PC-9 (cell line): ENCODE results near the gene AXIN2. TPM values are rescaled to one million over a fixed set of nuclear protein-coding genes. Genes with fewer than 3 reads are reported as not detected.

Source experiments
- BruUV-seq: library from RNA; stranded (reverse); fragments of 400-500 nt; replicated peaks from 2 replicates; lab custom pipeline; 2021; lab: Mats Ljungman, UMichigan
- CTCF ChIA-PET: fragments of 300-600 bp; sonication (Branson Sonifier 250); formaldehyde crosslinking; loops from one replicate; lab custom pipeline; 2022; ENCODE audit warnings: antibody characterized with exemption; lab: Charles Lee
- POLR2A ChIA-PET: fragments of 300-600 bp; sonication (Branson Sonifier 250); formaldehyde crosslinking; loops from one replicate; lab custom pipeline; 2022; ENCODE audit warnings: antibody characterized with exemption; ENCODE audit not compliant: unreplicated experiment; lab: Charles Lee
- DNase-seq, 2 experiments: peaks; one replicate each; pipeline versions ENCODE4 v3.0.0 to v3.0.0-alpha.2; 2015 to 2022; ENCODE audit warnings: mixed read lengths in 1 of 2
- H2AFZ ChIP-seq: fragments of 200-600 bp; sonication (generic); 2 replicates; pipeline ENCODE4 v1.8.1; 2017; ENCODE audit warnings: antibody characterized with exemption
- H3F3A ChIP-seq: fragments of 200-600 bp; sonication (generic); 2 replicates; pipeline ENCODE4 v1.8.1; 2017; ENCODE audit warnings: antibody characterized with exemption, mild to moderate bottlenecking, low read depth; ENCODE audit not compliant: insufficient read depth
- H3K27ac ChIP-seq: fragments of 200-600 bp; sonication (generic); 2 replicates; pipeline ENCODE4 v1.6.1; 2016; ENCODE audit warnings: mixed run types
- H3K27me3 ChIP-seq: fragments of 200-600 bp; sonication (generic); 2 replicates; pipeline ENCODE4 v1.6.1; 2016; ENCODE audit warnings: low read depth, mixed run types; ENCODE audit not compliant: insufficient read depth
- H3K36me3 ChIP-seq: fragments of 200-600 bp; sonication (generic); 2 replicates; pipeline ENCODE4 v1.6.1; 2016; ENCODE audit warnings: low read depth, mixed run types
- H3K4me1 ChIP-seq: fragments of 200-600 bp; sonication (generic); replicated peaks from 2 replicates; pipeline ENCODE4 v1.6.1; 2016; ENCODE audit warnings: mixed run types; ENCODE audit not compliant: insufficient read depth
- H3K4me2 ChIP-seq: fragments of 200-600 bp; sonication (generic); 2 replicates; pipeline ENCODE4 v1.6.1; 2017; ENCODE audit warnings: mixed run types
- H3K4me3 ChIP-seq: fragments of 200-600 bp; sonication (generic); 2 replicates; pipeline ENCODE4 v1.6.1; 2016; ENCODE audit warnings: mixed run types
- H3K79me2 ChIP-seq: fragments of 200-600 bp; sonication (generic); 2 replicates; pipeline ENCODE4 v1.6.1; 2017; ENCODE audit warnings: low read depth, mixed run types
- H3K9me2 ChIP-seq: fragments of 200-600 bp; sonication (generic); 2 replicates; pipeline ENCODE4 v1.8.1; 2017; ENCODE audit warnings: mild to moderate bottlenecking; ENCODE audit not compliant: insufficient read depth
- H3K9me3 ChIP-seq: fragments of 200-600 bp; sonication (generic); 2 replicates; pipeline ENCODE4 v1.8.1; 2016; ENCODE audit warnings: low read depth; ENCODE audit not compliant: insufficient read depth
- H4K20me1 ChIP-seq: fragments of 200-600 bp; sonication (generic); 2 replicates; pipeline ENCODE4 v1.8.1; 2017; ENCODE audit not compliant: insufficient read depth
- EZH2 ChIP-seq: fragments of 200-600 bp; sonication (generic); IDR thresholded peaks from 2 replicates; pipeline ENCODE4 v1.8.0; 2017; ENCODE audit warnings: antibody characterized with exemption, low read depth
- intact Hi-C: fragments of 100-400 bp; cut with micrococcal nuclease; formaldehyde crosslinking; loops from one replicate; pipeline ENCODE4 v1.10.0; 2022; ENCODE audit not compliant: unreplicated experiment
- total RNA-seq: library from RNA; stranded (reverse); gene quantifications from 2 replicates; pipeline ENCODE4 v1.2.3, GENCODE V29; 2021
- TF ChIP-seq, protein P1 (sequence below): fragments of 200-600 bp; sonication (generic); conservative IDR thresholded peaks from 2 replicates; pipeline ENCODE4 v1.6.1; 2017; ENCODE audit warnings: mixed run types, antibody characterized with exemption, mild to moderate bottlenecking, moderate library complexity

Gene AXIN2
- total RNA-seq, 1 experiment from 2014 or later, result 0.24 TPM

DNA sequence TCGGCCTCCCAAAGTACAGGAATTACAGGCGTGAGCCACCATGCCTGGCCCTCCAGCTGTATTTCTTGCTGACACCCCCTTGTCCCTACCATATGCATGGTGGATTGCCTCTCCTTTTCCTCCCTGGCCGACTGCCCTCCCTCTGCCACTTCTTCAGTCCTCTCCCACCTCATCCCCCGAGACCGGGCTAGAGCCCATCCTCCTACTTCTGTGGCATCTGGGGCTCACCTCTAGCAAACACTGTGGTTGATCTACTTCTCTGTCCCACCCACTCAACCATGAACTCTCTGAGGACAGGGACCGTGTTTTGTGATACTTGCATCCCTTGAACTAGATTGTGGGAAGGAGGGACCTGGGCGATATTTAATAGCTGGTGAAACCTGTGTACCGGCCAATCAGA is 7.5 kb upstream of the AXIN2 start:
- no peaks in the 10 kb centered on the region for H3K27me3 ChIP-seq
- H3K4me1 ChIP-seq, result peaks cover 1% of the 10 kb centered on the region; the same call in 1 of the 2 replicates
- H3K9me3 ChIP-seq, result no peaks in the 10 kb centered on the region
- POLR2A ChIA-PET, result no interaction called here
- H3F3A ChIP-seq, result no peaks in the 10 kb centered on the region
- H3K4me3 ChIP-seq, result no peak overlapping the region
- no peak for DNase-seq
- no TSS peak for BruUV-seq
- no peak overlapping the region for H3K4me2 ChIP-seq
- CTCF ChIA-PET, result no interaction called here
- intact Hi-C loops, result no loop called here
- no peak overlapping the region for H2AFZ ChIP-seq
- no peak overlapping the region for H3K27ac ChIP-seq
- no peaks in the 10 kb centered on the region for H3K36me3 ChIP-seq
- H4K20me1 ChIP-seq, result no peaks in the 10 kb centered on the region
- no peak for TF ChIP-seq EZH2
- TF ChIP-seq, protein P1, sequence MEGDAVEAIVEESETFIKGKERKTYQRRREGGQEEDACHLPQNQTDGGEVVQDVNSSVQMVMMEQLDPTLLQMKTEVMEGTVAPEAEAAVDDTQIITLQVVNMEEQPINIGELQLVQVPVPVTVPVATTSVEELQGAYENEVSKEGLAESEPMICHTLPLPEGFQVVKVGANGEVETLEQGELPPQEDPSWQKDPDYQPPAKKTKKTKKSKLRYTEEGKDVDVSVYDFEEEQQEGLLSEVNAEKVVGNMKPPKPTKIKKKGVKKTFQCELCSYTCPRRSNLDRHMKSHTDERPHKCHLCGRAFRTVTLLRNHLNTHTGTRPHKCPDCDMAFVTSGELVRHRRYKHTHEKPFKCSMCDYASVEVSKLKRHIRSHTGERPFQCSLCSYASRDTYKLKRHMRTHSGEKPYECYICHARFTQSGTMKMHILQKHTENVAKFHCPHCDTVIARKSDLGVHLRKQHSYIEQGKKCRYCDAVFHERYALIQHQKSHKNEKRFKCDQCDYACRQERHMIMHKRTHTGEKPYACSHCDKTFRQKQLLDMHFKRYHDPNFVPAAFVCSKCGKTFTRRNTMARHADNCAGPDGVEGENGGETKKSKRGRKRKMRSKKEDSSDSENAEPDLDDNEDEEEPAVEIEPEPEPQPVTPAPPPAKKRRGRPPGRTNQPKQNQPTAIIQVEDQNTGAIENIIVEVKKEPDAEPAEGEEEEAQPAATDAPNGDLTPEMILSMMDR, result no peak
- no peaks in the 10 kb centered on the region for H3K9me2 ChIP-seq
- no peaks in the 10 kb centered on the region for H3K79me2 ChIP-seq

DNA sequence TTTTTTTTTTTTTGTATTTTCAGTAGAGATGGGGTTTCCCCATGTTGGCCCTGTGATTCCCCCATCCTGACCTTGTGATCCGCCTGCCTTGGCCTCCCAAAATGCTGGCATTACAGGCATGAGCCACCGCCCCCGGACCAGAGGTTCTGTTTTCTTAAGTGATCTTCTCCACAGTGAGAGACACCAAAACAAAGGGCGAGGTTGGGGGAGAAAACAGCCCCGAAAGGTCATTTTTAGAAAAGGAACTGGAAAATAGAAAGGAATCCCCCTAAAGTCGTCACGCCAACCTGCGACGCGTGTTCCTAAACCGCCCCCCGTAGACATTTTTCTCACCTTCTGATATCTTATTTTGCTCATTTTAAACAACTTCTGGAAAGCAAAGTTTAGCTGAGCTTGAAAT is 6.1 kb upstream of the AXIN2 start:
- no TSS peak for BruUV-seq
- intact Hi-C loops, result no loop called here
- H3K36me3 ChIP-seq, result no peaks in the 10 kb centered on the region
- H2AFZ ChIP-seq, result no peak overlapping the region
- ChIA-PET POLR2A (no interaction called here), CTCF (no interaction called here)
- no peaks in the 10 kb centered on the region for H3K79me2 ChIP-seq
- H4K20me1 ChIP-seq, result no peaks in the 10 kb centered on the region
- no peak overlapping the region for H3K4me3 ChIP-seq
- TF ChIP-seq, protein P1, result no peak
- TF ChIP-seq EZH2, result no peak
- no peak for DNase-seq
- no peaks in the 10 kb centered on the region for H3K9me2 ChIP-seq
- H3K4me1 ChIP-seq, result peaks cover 9% of the 10 kb centered on the region
- H3F3A ChIP-seq, result no peaks in the 10 kb centered on the region
- H3K4me2 ChIP-seq, result no peak overlapping the region
- no peaks in the 10 kb centered on the region for H3K9me3 ChIP-seq
- no peaks in the 10 kb centered on the region for H3K27me3 ChIP-seq
- no peak overlapping the region for H3K27ac ChIP-seq

DNA sequence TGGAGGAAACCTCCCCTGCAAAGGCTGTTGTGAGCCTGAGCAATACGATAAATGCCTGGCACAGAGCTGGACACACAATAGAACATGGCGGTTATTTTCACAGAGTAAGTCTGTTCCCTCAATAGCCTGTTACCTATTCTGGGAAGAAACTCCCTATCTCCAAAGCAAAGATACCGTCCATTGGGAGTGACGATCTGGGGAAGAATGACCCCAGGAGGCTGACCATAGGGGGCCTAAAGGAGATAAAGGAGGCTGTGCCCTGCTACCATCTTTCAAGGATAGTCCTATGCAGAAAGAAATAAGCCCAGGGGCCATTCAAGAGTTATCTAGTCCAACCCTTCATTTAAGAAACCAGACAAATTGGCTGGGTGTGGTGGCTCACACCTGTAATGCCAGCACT is 4.1 kb upstream of the AXIN2 start:
- no peaks in the 10 kb centered on the region for H3K27me3 ChIP-seq
- H3K4me3 ChIP-seq, result no peak overlapping the region
- H3K9me3 ChIP-seq, result no peaks in the 10 kb centered on the region
- ChIA-PET CTCF (no interaction called here), POLR2A (no interaction called here)
- no peaks in the 10 kb centered on the region for H4K20me1 ChIP-seq
- H3K9me2 ChIP-seq, result no peaks in the 10 kb centered on the region
- H3K4me1 ChIP-seq, result peaks cover 9% of the 10 kb centered on the region
- no TSS peak for BruUV-seq
- H2AFZ ChIP-seq, result no peak overlapping the region
- no peaks in the 10 kb centered on the region for H3K79me2 ChIP-seq
- no peak for DNase-seq
- H3K27ac ChIP-seq, result no peak overlapping the region
- no peaks in the 10 kb centered on the region for H3K36me3 ChIP-seq
- TF ChIP-seq EZH2, result no peak
- TF ChIP-seq, protein P1, result no peak
- no peak overlapping the region for H3K4me2 ChIP-seq
- no peaks in the 10 kb centered on the region for H3F3A ChIP-seq
- intact Hi-C loops, result no loop called here
